ENCODE data around the gene FBXO31. TPM values are rescaled to one million over a fixed set of nuclear protein-coding genes. Genes with fewer than 3 reads are reported as not detected.
"Not testable (repeated sequence)": the region's sequence is repeated elsewhere in the genome, so short reads cannot be mapped to it uniquely, and the experiment has no call there.

FBXO31 gene
- total RNA-seq, 2 experiments from 2014 or later, result 36.6 TPM

GRCh38 chr16:87345726-87346424 lies 37.7 kb downstream of the FBXO31 start:
- H3K9me3 Mint-ChIP-seq, result no peaks in the 10 kb centered on the region
- H3K27me3 Mint-ChIP-seq, result no peaks in the 10 kb centered on the region
- peaks cover 8% of the 10 kb centered on the region for H3K36me3 Mint-ChIP-seq
- H3K27ac Mint-ChIP-seq, result peak overlapping the region; percentile 90
- DNase-seq (no peak), ATAC-seq (ENCODE audit: low read depth) (peak; percentile 14)
- POLR2A ChIA-PET, result interaction anchor here (1.1 to 2.7 kb wide), 2 partner anchors 28 to 38 kb away, joined by 6 to 12 read pairs; partner anchors contain the start of genes C16orf95 and FBXO31
- H3K4me3 Mint-ChIP-seq, result peak overlapping the region; percentile 66
- H3K4me1 Mint-ChIP-seq, result peaks cover 11% of the 10 kb centered on the region

- H3K27ac Mint-ChIP-seq, result peak overlapping the region; percentile 90
- peaks cover 14% of the 10 kb centered on the region for H3K4me1 Mint-ChIP-seq
- H3K36me3 Mint-ChIP-seq, result peaks cover 14% of the 10 kb centered on the region
- POLR2A ChIA-PET, result interaction anchor here (1.1 to 2.7 kb wide), 4 partner anchors 12 to 48 kb away, joined by 3 to 12 read pairs (median 4); partner anchors contain the start of genes C16orf95 and FBXO31
- peak; percentile 86 for ATAC-seq (ENCODE audit: low read depth)
- DNase-seq, result peak; percentile 58
- no peaks in the 10 kb centered on the region for H3K27me3 Mint-ChIP-seq
- no peaks in the 10 kb centered on the region for H3K9me3 Mint-ChIP-seq
- peak overlapping the region; percentile 68 for H3K4me3 Mint-ChIP-seq
Observed at GRCh38 chr16:87344931-87345631, 38.5 kb downstream of the FBXO31 start.

GRCh38 chr16:87344165-87344930 lies 39.2 kb downstream of the FBXO31 start:
- DNase-seq (no peak), ATAC-seq (ENCODE audit: low read depth) (no peak)
- POLR2A ChIA-PET, result interaction anchor here (1.0 to 2.7 kb wide), 5 partner anchors 11 to 49 kb away, joined by 3 to 12 read pairs (median 4); partner anchors contain the start of genes C16orf95 and FBXO31
- H3K4me3 Mint-ChIP-seq, result peak overlapping the region; percentile 68
- peaks cover 14% of the 10 kb centered on the region for H3K4me1 Mint-ChIP-seq
- H3K27ac Mint-ChIP-seq, result peak overlapping the region; percentile 30
- peaks cover 15% of the 10 kb centered on the region for H3K36me3 Mint-ChIP-seq
- H3K27me3 Mint-ChIP-seq, result no peaks in the 10 kb centered on the region
- no peaks in the 10 kb centered on the region for H3K9me3 Mint-ChIP-seq

GRCh38 chr16:87343753-87344050 lies 39.9 kb downstream of the FBXO31 start:
- POLR2A ChIA-PET, result interaction anchor here (1.0 to 2.7 kb wide), 3 partner anchors 10 to 40 kb away, joined by 3 to 12 read pairs (median 4); partner anchors contain the start of genes C16orf95 and FBXO31
- Mint-ChIP-seq H3K4me3 (no peak overlapping the region), H3K27ac (no peak overlapping the region), H3K9me3 (no peaks in the 10 kb centered on the region), H3K4me1 (peaks cover 14% of the 10 kb centered on the region), H3K27me3 (no peaks in the 10 kb centered on the region), H3K36me3 (peaks cover 20% of the 10 kb centered on the region)
- ATAC-seq (ENCODE audit: low read depth) (no peak), DNase-seq (no peak)

- Mint-ChIP-seq H3K27ac (peak overlapping the region; percentile 25), H3K27me3 (no peaks in the 10 kb centered on the region), H3K4me1 (peaks cover 14% of the 10 kb centered on the region), H3K4me3 (peak overlapping the region; percentile 43), H3K9me3 (no peaks in the 10 kb centered on the region), H3K36me3 (peaks cover 22% of the 10 kb centered on the region)
- POLR2A ChIA-PET, result interaction anchor here (1.0 to 2.7 kb wide), 2 partner anchors 25 to 40 kb away, joined by 4 to 12 read pairs; partner anchors contain the start of genes C16orf95 and FBXO31
- ATAC-seq (ENCODE audit: low read depth) (no peak), DNase-seq (no peak)
Observed at GRCh38 chr16:87342978-87343752, 40.4 kb downstream of the FBXO31 start.

GRCh38 chr16:87342504-87342903 lies 41.1 kb downstream of the FBXO31 start:
- POLR2A ChIA-PET, result no interaction called here
- no peak overlapping the region for H3K27ac Mint-ChIP-seq
- no peak for DNase-seq
- no peak overlapping the region for H3K4me3 Mint-ChIP-seq
- no peaks in the 10 kb centered on the region for H3K9me3 Mint-ChIP-seq
- H3K27me3 Mint-ChIP-seq, result no peaks in the 10 kb centered on the region
- H3K36me3 Mint-ChIP-seq, result peaks cover 24% of the 10 kb centered on the region
- no peak for ATAC-seq (ENCODE audit: low read depth)
- peaks cover 16% of the 10 kb centered on the region for H3K4me1 Mint-ChIP-seq

GRCh38 chr16:87340198-87340597 lies 43.4 kb downstream of the FBXO31 start:
- no peaks in the 10 kb centered on the region for H3K27me3 Mint-ChIP-seq
- H3K4me1 Mint-ChIP-seq, result peaks cover 16% of the 10 kb centered on the region
- ATAC-seq (ENCODE audit: low read depth) (no peak), DNase-seq (no peak)
- H3K4me3 Mint-ChIP-seq, result no peak overlapping the region
- H3K9me3 Mint-ChIP-seq, result no peaks in the 10 kb centered on the region
- H3K27ac Mint-ChIP-seq, result peak overlapping the region; percentile 51
- H3K36me3 Mint-ChIP-seq, result peaks cover 21% of the 10 kb centered on the region
- POLR2A ChIA-PET, result no interaction called here

- ATAC-seq (ENCODE audit: low read depth); POLR2A ChIA-PET; H3K27me3 Mint-ChIP-seq; H3K27ac Mint-ChIP-seq; H3K9me3 Mint-ChIP-seq; H3K4me3 Mint-ChIP-seq; DNase-seq: not testable (repeated sequence)
- Mint-ChIP-seq H3K4me1 (peaks cover 16% of the 10 kb centered on the region), H3K36me3 (peaks cover 21% of the 10 kb centered on the region)
Observed at GRCh38 chr16:87339724-87340105, 43.9 kb downstream of the FBXO31 start.

GRCh38 chr16:87339086-87339723 lies 44.4 kb downstream of the FBXO31 start:
- no peaks in the 10 kb centered on the region for H3K9me3 Mint-ChIP-seq
- no peak overlapping the region for H3K27ac Mint-ChIP-seq
- no peak overlapping the region for H3K4me3 Mint-ChIP-seq
- DNase-seq, result no peak
- H3K4me1 Mint-ChIP-seq, result peaks cover 16% of the 10 kb centered on the region
- no peaks in the 10 kb centered on the region for H3K27me3 Mint-ChIP-seq
- POLR2A ChIA-PET, result no interaction called here
- H3K36me3 Mint-ChIP-seq, result peaks cover 21% of the 10 kb centered on the region
- ATAC-seq (ENCODE audit: low read depth), result no peak

- POLR2A ChIA-PET, result no interaction called here
- H3K27ac Mint-ChIP-seq, result no peak overlapping the region
- DNase-seq (no peak), ATAC-seq (ENCODE audit: low read depth) (no peak)
- peaks cover 21% of the 10 kb centered on the region for H3K36me3 Mint-ChIP-seq
- H3K27me3 Mint-ChIP-seq, result no peaks in the 10 kb centered on the region
- no peaks in the 10 kb centered on the region for H3K9me3 Mint-ChIP-seq
- peaks cover 16% of the 10 kb centered on the region for H3K4me1 Mint-ChIP-seq
- no peak overlapping the region for H3K4me3 Mint-ChIP-seq
Observed at GRCh38 chr16:87338155-87338765, 45.3 kb downstream of the FBXO31 start.

- no peak overlapping the region for H3K4me3 Mint-ChIP-seq
- ATAC-seq (ENCODE audit: low read depth) (no peak), DNase-seq (no peak)
- H3K27ac Mint-ChIP-seq, result no peak overlapping the region
- peaks cover 15% of the 10 kb centered on the region for H3K4me1 Mint-ChIP-seq
- POLR2A ChIA-PET, result no interaction called here
- H3K36me3 Mint-ChIP-seq, result peaks cover 25% of the 10 kb centered on the region
- no peaks in the 10 kb centered on the region for H3K27me3 Mint-ChIP-seq
- H3K9me3 Mint-ChIP-seq, result no peaks in the 10 kb centered on the region
Observed at GRCh38 chr16:87337262-87337771, 46.3 kb downstream of the FBXO31 start.

All from activated naive CD8-positive, alpha-beta T cell treated with anti-CD3 and anti-CD28 coated beads, Interleukin-2, amount 10 ng/mL, durations not matched to agents 7 days and 5 days (primary cell).